GM12865 (cell line): ENCODE results near the gene ZP1.

ENCODE experiments used
- DNase-seq: peaks from one replicate; pipeline ENCODE4 v3.0.0; 2010; ENCODE audit warnings: low read depth
- H3K4me3 ChIP-seq: 2 replicates; pipeline ENCODE4 v1.5.1; 2011; ENCODE audit warnings: mild to moderate bottlenecking, low read depth, low read length, control low read depth
- CTCF ChIP-seq: IDR thresholded peaks from 2 replicates; pipeline ENCODE4 v1.5.1; 2011; ENCODE audit warnings: low read length, control low read depth, low read depth, inconsistent platforms; ENCODE audit not compliant: insufficient read depth; ENCODE audit errors: missing control alignments

The ZP1 gene

GRCh38 chr11:60870733-60871377 is 3.5 kb downstream of the ZP1 start:
- H3K4me3 ChIP-seq, result no peak overlapping the region
- TF ChIP-seq CTCF, result no peak
- no peak for DNase-seq

GRCh38 chr11:60871378-60872061 is 4.2 kb downstream of the ZP1 start:
- no peak overlapping the region for H3K4me3 ChIP-seq
- no peak for DNase-seq
- no peak for TF ChIP-seq CTCF

- no peak for TF ChIP-seq CTCF
- DNase-seq, result no peak
- H3K4me3 ChIP-seq, result no peak overlapping the region
These were observed 5.0 kb downstream of the ZP1 start for GRCh38 chr11:60872124-60872960.

GRCh38 chr11:60872961-60873524 is 5.7 kb downstream of the ZP1 start:
- H3K4me3 ChIP-seq, result no peak overlapping the region
- TF ChIP-seq CTCF, result no peak
- no peak for DNase-seq

- no peak overlapping the region for H3K4me3 ChIP-seq
- TF ChIP-seq CTCF, result no peak
- DNase-seq, result no peak
These were observed 6.2 kb downstream of the ZP1 start for GRCh38 chr11:60873533-60873932.

GRCh38 chr11:60874421-60875365 is 7.4 kb downstream of the ZP1 start:
- DNase-seq, result no peak
- no peak for TF ChIP-seq CTCF
- H3K4me3 ChIP-seq, result no peak overlapping the region
